H1 (cell line): ENCODE data around the gene PPP2R3A. TPM values are rescaled to one million over a fixed set of nuclear protein-coding genes. Genes with fewer than 3 reads are reported as not detected.

Source experiments
- CTCF ChIA-PET: fragments of 300-600 bp; sonication (Branson Sonifier 250); formaldehyde crosslinking; loops from one replicate; lab custom pipeline; 2021; ENCODE audit not compliant: partially characterized antibody; lab: Charles Lee
- POLR2A ChIA-PET: fragments of 300-600 bp; sonication (Branson Sonifier 250); formaldehyde crosslinking; loops from one replicate; lab custom pipeline; 2021; ENCODE audit warnings: inconsistent platforms; ENCODE audit not compliant: partially characterized antibody; lab: Charles Lee
- DNase-seq, 2 experiments: peaks; one replicate each; pipeline versions ENCODE4 v3.0.0 to v3.0.0-alpha.2; 2010 to 2022; ENCODE audit warnings: low spot score in 2 of 2, low read depth in 1 of 2, mixed read lengths in 1 of 2
- FAIRE-seq: peaks from 2 replicates; lab custom pipeline; 2011; peaks lifted over from hg19 to GRCh38; lab: Jason Lieb, UNC
- H2AFZ ChIP-seq: 2 replicates; pipeline ENCODE4 v1.8.1; 2012; ENCODE audit warnings: low read length, inconsistent platforms
- H2AK5ac ChIP-seq: 2 replicates; pipeline ENCODE4 v1.6.1; 2013; ENCODE audit warnings: low read depth, low read length
- H2BK120ac ChIP-seq: replicated peaks from 2 replicates; pipeline ENCODE3; 2013; ENCODE audit warnings: low read depth, low read length, inconsistent platforms
- H2BK12ac ChIP-seq: 2 replicates; pipeline ENCODE4 v1.6.1; 2013; ENCODE audit warnings: low read depth, low read length
- H2BK15ac ChIP-seq: 2 replicates; pipeline ENCODE4 v1.6.1; 2013; ENCODE audit warnings: low read length
- H2BK20ac ChIP-seq: 2 replicates; pipeline ENCODE4 v1.6.1; 2013; ENCODE audit warnings: low read length
- H2BK5ac ChIP-seq: 2 replicates; pipeline ENCODE4 v1.6.1; 2013; ENCODE audit warnings: low read depth, low read length
- H3K14ac ChIP-seq: 2 replicates; pipeline ENCODE4 v1.6.1; 2013; ENCODE audit warnings: inconsistent platforms; ENCODE audit not compliant: insufficient read length
- H3K18ac ChIP-seq: 2 replicates; pipeline ENCODE4 v1.6.1; 2013; ENCODE audit warnings: low read length; ENCODE audit errors: extremely low read depth
- H3K23ac ChIP-seq: 2 replicates; pipeline ENCODE4 v1.6.1; 2013; ENCODE audit warnings: inconsistent platforms; ENCODE audit not compliant: insufficient read length
- H3K23me2 ChIP-seq: 2 replicates; pipeline ENCODE4 v1.6.1; 2013; ENCODE audit warnings: low read depth, low read length
- H3K27ac ChIP-seq: 2 replicates; pipeline ENCODE4 v1.6.1; 2011; ENCODE audit warnings: low read depth, low read length, inconsistent platforms
- H3K27me3 ChIP-seq, 4 experiments: replicated peaks in 1 of 4; 1 replicate in 1 of 4; 2 replicates in 3 of 4; pipeline versions ENCODE4 v1.6.1 to v1.8.1; 2011 to 2013; ENCODE audit warnings: low read length in 3 of 4, mild to moderate bottlenecking in 3 of 4, inconsistent platforms in 2 of 4, mixed read lengths in 2 of 4, moderate library complexity in 1 of 4; ENCODE audit not compliant: control insufficient read depth in 3 of 4, insufficient read depth in 3 of 4; ENCODE audit errors: extremely low read depth in 1 of 4
- H3K36me3 ChIP-seq, 4 experiments: 2 replicates each; pipeline versions ENCODE4 v1.6.1 to v1.8.1; 2011 to 2013; ENCODE audit warnings: mild to moderate bottlenecking in 4 of 4, low read length in 3 of 4, moderate library complexity in 2 of 4, control low read depth in 1 of 4, inconsistent platforms in 1 of 4; ENCODE audit not compliant: insufficient read depth in 4 of 4, control insufficient read depth in 2 of 4
- H3K4ac ChIP-seq: replicated peaks from 2 replicates; pipeline ENCODE3; 2013; ENCODE audit warnings: low read length, low read depth, mixed read lengths, inconsistent platforms; ENCODE audit not compliant: insufficient read length
- H3K4me1 ChIP-seq, 4 experiments: replicated peaks in 1 of 4; 1 replicate in 1 of 4; 2 replicates in 3 of 4; pipeline versions ENCODE4 v1.6.1 to v1.8.1; 2011 to 2013; ENCODE audit warnings: low read length in 3 of 4, inconsistent platforms in 2 of 4, mixed read lengths in 1 of 4; ENCODE audit not compliant: insufficient read depth in 4 of 4, control insufficient read depth in 3 of 4
- H3K4me2 ChIP-seq, 2 experiments: 2 replicates each; pipeline versions ENCODE4 v1.6.1 to v1.8.1; 2011 to 2013; ENCODE audit warnings: low read depth in 2 of 2, low read length in 2 of 2, control low read depth in 1 of 2, inconsistent platforms in 1 of 2, mild to moderate bottlenecking in 1 of 2; ENCODE audit not compliant: insufficient read depth in 1 of 2
- H3K4me3 ChIP-seq, 4 experiments: fragments of 200-600, 300-600 bp in 1 of 4; sonication (generic), shearing (Covaris generic), sonication (Bioruptor Twin) in 1 of 4; 2 replicates each; pipeline versions ENCODE4 v1.5.1 to v1.8.1; 2011 to 2016; ENCODE audit warnings: low read length in 4 of 4, low read depth in 3 of 4, control low read depth in 2 of 4, inconsistent platforms in 2 of 4, mild to moderate bottlenecking in 2 of 4, mixed read lengths in 1 of 4, moderate library complexity in 1 of 4; ENCODE audit not compliant: insufficient read depth in 2 of 4; ENCODE audit errors: extremely low read depth in 1 of 4
- H3K56ac ChIP-seq: replicated peaks from 2 replicates; pipeline ENCODE3; 2013; ENCODE audit warnings: low read depth, mild to moderate bottlenecking, mixed read lengths, low read length, inconsistent platforms; ENCODE audit not compliant: insufficient read length
- H3K79me1 ChIP-seq: 2 replicates; pipeline ENCODE4 v1.6.1; 2013; ENCODE audit warnings: low read depth, low read length, control low read depth
- H3K79me2 ChIP-seq, 2 experiments: 2 replicates each; pipeline versions ENCODE4 v1.6.1 to v1.8.1; 2012 to 2013; ENCODE audit warnings: low read length in 2 of 2, mild to moderate bottlenecking in 2 of 2, inconsistent platforms in 1 of 2; ENCODE audit not compliant: insufficient read depth in 2 of 2, control insufficient read depth in 1 of 2
- H3K9ac ChIP-seq, 4 experiments: replicated peaks in 1 of 4; 1 replicate in 1 of 4; 2 replicates in 3 of 4; pipeline versions ENCODE4 v1.6.1 to v1.8.1; 2011 to 2013; ENCODE audit warnings: low read depth in 3 of 4, low read length in 3 of 4, control low read depth in 2 of 4, mild to moderate bottlenecking in 2 of 4, moderate library complexity in 2 of 4, inconsistent platforms in 1 of 4; ENCODE audit errors: extremely low read depth in 1 of 4
- H3K9me3 ChIP-seq, 2 experiments: 2 replicates each; pipeline versions ENCODE4 v1.6.1 to v1.8.1; 2012 to 2013; ENCODE audit warnings: mild to moderate bottlenecking in 2 of 2, moderate library complexity in 2 of 2, control low read depth in 1 of 2, inconsistent platforms in 1 of 2, low read depth in 1 of 2, low read length in 1 of 2, mixed read lengths in 1 of 2; ENCODE audit not compliant: insufficient read depth in 2 of 2
- H4K20me1 ChIP-seq, 2 experiments: replicated peaks in 1 of 2; 2 replicates each; pipeline versions ENCODE3 to v1.8.1; 2011 to 2013; ENCODE audit warnings: inconsistent platforms in 2 of 2, low read length in 2 of 2, mild to moderate bottlenecking in 1 of 2; ENCODE audit not compliant: insufficient read depth in 2 of 2, control insufficient read depth in 1 of 2
- H4K5ac ChIP-seq: 2 replicates; pipeline ENCODE4 v1.6.1; 2013; ENCODE audit warnings: low read length, low read depth, mixed read lengths, inconsistent platforms; ENCODE audit not compliant: insufficient read length
- H4K8ac ChIP-seq: 2 replicates; pipeline ENCODE4 v1.8.0; 2013; ENCODE audit warnings: mild to moderate bottlenecking, moderate library complexity, low read length, inconsistent platforms; ENCODE audit not compliant: insufficient read depth; ENCODE audit errors: extremely low read depth
- H4K91ac ChIP-seq: replicated peaks from 2 replicates; pipeline ENCODE3; 2013; ENCODE audit warnings: low read length, mixed read lengths, inconsistent platforms; ENCODE audit not compliant: insufficient read length
- ASH2L ChIP-seq: fragments of 200-600, 300-600 bp; sonication (generic); IDR thresholded peaks from one replicate; pipeline ENCODE4 v1.7.1; 2017; ENCODE audit warnings: low read length
- BRCA1 ChIP-seq: IDR thresholded peaks from 2 replicates; pipeline ENCODE4 v1.6.1; 2012; ENCODE audit warnings: low read depth, low read length, improper control_type of control experiment
- CEBPB ChIP-seq: IDR thresholded peaks from 2 replicates; pipeline ENCODE4 v1.6.1; 2012; ENCODE audit warnings: low read depth, low read length
- CTBP2 ChIP-seq: IDR thresholded peaks from 2 replicates; pipeline ENCODE4 v1.7.0; 2011; ENCODE audit warnings: borderline replicate concordance, mild to moderate bottlenecking, moderate library complexity, mixed read lengths, low read length; ENCODE audit not compliant: insufficient read depth, insufficient read length
- EP300 ChIP-seq, 2 experiments: IDR thresholded peaks; 1 replicate in 1 of 2; 2 replicates in 1 of 2; pipeline ENCODE4 v1.6.1; 2011 to 2012; ENCODE audit warnings: low read depth in 2 of 2, low read length in 2 of 2, mild to moderate bottlenecking in 2 of 2, borderline replicate concordance in 1 of 2, inconsistent platforms in 1 of 2, moderate library complexity in 1 of 2
- PHF8 ChIP-seq: fragments of 200-600 bp; sonication (generic); conservative IDR thresholded peaks from 2 replicates; pipeline ENCODE4 v1.7.1; 2012; ENCODE audit warnings: low read depth, mild to moderate bottlenecking, inconsistent platforms, low read length, moderate library complexity
- SIRT6 ChIP-seq: IDR thresholded peaks from one replicate; pipeline ENCODE4 v1.7.1; 2012; ENCODE audit warnings: low read length, inconsistent platforms
- SP2 ChIP-seq: IDR thresholded peaks from 2 replicates; pipeline ENCODE4 v1.6.1; 2012; ENCODE audit warnings: mild to moderate bottlenecking, low read length, inconsistent platforms
- SP4 ChIP-seq: IDR thresholded peaks from 2 replicates; pipeline ENCODE4 v1.6.1; 2012; ENCODE audit warnings: low read length, inconsistent platforms
- SRF ChIP-seq: IDR thresholded peaks from 2 replicates; pipeline ENCODE4 v1.6.1; 2011; ENCODE audit warnings: mild to moderate bottlenecking, low read depth, low read length, moderate library complexity
- TEAD4 ChIP-seq: IDR thresholded peaks from 2 replicates; pipeline ENCODE4 v1.6.1; 2012; ENCODE audit warnings: low read depth, low read length, inconsistent platforms, mixed read lengths
- USF2 ChIP-seq: IDR thresholded peaks from 2 replicates; pipeline ENCODE4 v1.6.1; 2011; ENCODE audit warnings: low read length, improper control_type of control experiment
- WGBS, 2 experiments: shearing (Covaris generic) in 1 of 2; methylation state at CpG; one replicate each; pipeline versions ENCODE4 v1.1.6 to v1.1.7; 2013 to 2015; ENCODE audit warnings: low lambda C conversion rate in 2 of 2, mixed read lengths in 2 of 2, inconsistent platforms in 1 of 2, low coverage in 1 of 2, missing lambda C conversion rate in 1 of 2; ENCODE audit not compliant: insufficient replicate concordance in 2 of 2, insufficient coverage in 1 of 2, insufficient read length in 1 of 2; ENCODE audit errors: extremely low coverage in 1 of 2, missing lambda C conversion rate in 1 of 2; 5-methylcytosine and 5-hydroxymethylcytosine counted together
- polyA plus RNA-seq, 7 experiments: library from polyadenylated mRNA; depleted of rRNA in 3 of 7; stranded (reverse) in 5 of 7; unstranded in 2 of 7; fragments of >200 nt in 5 of 7; fragments of 200-250 nt in 2 of 7; gene quantifications; 1 replicate in 5 of 7; 2 replicates in 1 of 7; 4 replicates in 1 of 7; pipeline versions ENCODE4 v1.2.1 to v1.2.3, GENCODE V29; 2011 to 2013; ENCODE audit warnings: missing spikeins in 2 of 7, mixed read lengths in 2 of 7
- total RNA-seq: library from RNA; stranded (reverse); fragmentation: NEBNext Ultra II Directional; extraction: Animal tissue kit (Norgen Biotek cat#: 25700); gene quantifications from 2 replicates; pipeline ENCODE4 v1.2.1, GENCODE V29; 2021

Gene PPP2R3A
- total and polyA plus RNA-seq, 2 of the 8 experiments (the other 6 are each of a cell fraction or from before 2014, with no cell fraction given) = 4.1 to 15.2 TPM

- no peak overlapping the region for H2BK20ac ChIP-seq
- no peak overlapping the region for H2AK5ac ChIP-seq
- no peak overlapping the region for H4K91ac ChIP-seq
- no peak overlapping the region for H3K4me3 ChIP-seq
- TF ChIP-seq PHF8 (no peak), SRF (no peak), SP4 (no peak), SP2 (no peak), TEAD4 (no peak), CEBPB (no peak), USF2 (no peak), CTBP2 (no peak), ASH2L (no peak), BRCA1 (no peak), EP300 (IDR thresholded peaks at IDR 0.05; ENCODE audit: borderline replicate concordance in 1 of 2, low read depth in 2 of 2, low read length in 2 of 2) (no peak), SIRT6 (no peak)
- H4K8ac ChIP-seq = no peak overlapping the region
- H4K5ac ChIP-seq = no peak overlapping the region
- H2BK5ac ChIP-seq = no peak overlapping the region
- 90% methylated on average over 7 of the region's 7 CpGs; no CpG with 5 or more reads in 1 of the 2 experiments for WGBS, 2 experiments
- H3K36me3 ChIP-seq = peaks cover 0 to 15% (median 4%) of the 10 kb centered on the region in 4 experiments; a peak in 3 of 8 replicates
- H3K79me1 ChIP-seq = no peaks in the 10 kb centered on the region
- no peak overlapping the region for H3K23ac ChIP-seq
- H3K18ac ChIP-seq = no peak overlapping the region
- H2BK12ac ChIP-seq = no peak overlapping the region
- H2BK120ac ChIP-seq = no peak overlapping the region
- no peaks in the 10 kb centered on the region for H3K4me1 ChIP-seq
- no peaks in the 10 kb centered on the region for H3K79me2 ChIP-seq
- H3K56ac ChIP-seq = no peak overlapping the region
- no peak overlapping the region for H3K14ac ChIP-seq
- ChIA-PET POLR2A (interaction anchor here (0.8 kb wide), 1 partner anchor 19 kb away, joined by 4 read pairs; no protein-coding TSS in a partner anchor), CTCF (interaction anchor here (0.7 to 2.7 kb wide), 5 partner anchors 12 to 311 kb away, joined by 3 to 10 read pairs (median 4); no protein-coding TSS in a partner anchor)
- H3K4me2 ChIP-seq = no peak overlapping the region
- no peaks in the 10 kb centered on the region for H4K20me1 ChIP-seq
- H3K9me3 ChIP-seq = no peaks in the 10 kb centered on the region
- FAIRE-seq (no peak), DNase-seq (no peak)
- H3K27me3 ChIP-seq = no peaks in the 10 kb centered on the region
- H3K4ac ChIP-seq = no peak overlapping the region
- H2AFZ ChIP-seq = no peak overlapping the region
- H3K23me2 ChIP-seq = no peaks in the 10 kb centered on the region
- H3K9ac ChIP-seq = no peak overlapping the region
- H3K27ac ChIP-seq = no peak overlapping the region
- H2BK15ac ChIP-seq = no peak overlapping the region
These were observed 82.5 kb downstream of the PPP2R3A start for GRCh38 chr3:136048068-136048467.
